ENCODE results near the gene ZNF732.
"Not testable (repeated sequence)": the region's sequence is repeated elsewhere in the genome, so short reads cannot be mapped to it uniquely, and the experiment has no call there.

ZNF732 gene

GRCh38 chr4:304969-305680 is at the start of gene ZNF732:
Gene ZNF732, minus strand, starts transcription at chr4:305474. Its CDS starts 164 bp downstream, at chr4:305310.
- DNase-seq (ENCODE audit: extremely low spot score, insufficient read length, low read depth) (no peak), FAIRE-seq (no peak)

- DNase-seq (ENCODE audit: extremely low spot score, insufficient read length, low read depth): no peak
- FAIRE-seq: no peak
These were observed 34.7 kb upstream of the ZNF732 start for GRCh38 chr4:340011-340410.

DNA sequence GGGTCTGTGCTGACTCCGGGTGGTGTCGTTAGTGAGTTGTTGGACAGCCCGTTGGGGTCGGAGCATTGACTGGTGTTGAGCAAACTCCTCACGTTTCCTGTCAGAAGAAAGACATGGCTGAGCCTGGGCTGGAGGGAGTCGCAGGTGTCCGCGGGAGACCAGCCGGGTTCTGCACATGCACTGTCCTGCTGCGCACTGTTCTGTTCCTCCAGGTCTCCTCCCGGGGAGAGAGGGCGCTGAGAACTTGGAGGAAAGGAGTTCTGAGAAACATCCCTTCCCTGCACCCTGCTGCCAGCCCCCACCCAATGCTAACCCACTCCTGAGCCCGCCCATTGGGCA is 33.5 kb upstream of the ZNF732 start:
- DNase-seq (ENCODE audit: extremely low spot score, insufficient read length, low read depth) (no peak), FAIRE-seq (no peak)

DNA sequence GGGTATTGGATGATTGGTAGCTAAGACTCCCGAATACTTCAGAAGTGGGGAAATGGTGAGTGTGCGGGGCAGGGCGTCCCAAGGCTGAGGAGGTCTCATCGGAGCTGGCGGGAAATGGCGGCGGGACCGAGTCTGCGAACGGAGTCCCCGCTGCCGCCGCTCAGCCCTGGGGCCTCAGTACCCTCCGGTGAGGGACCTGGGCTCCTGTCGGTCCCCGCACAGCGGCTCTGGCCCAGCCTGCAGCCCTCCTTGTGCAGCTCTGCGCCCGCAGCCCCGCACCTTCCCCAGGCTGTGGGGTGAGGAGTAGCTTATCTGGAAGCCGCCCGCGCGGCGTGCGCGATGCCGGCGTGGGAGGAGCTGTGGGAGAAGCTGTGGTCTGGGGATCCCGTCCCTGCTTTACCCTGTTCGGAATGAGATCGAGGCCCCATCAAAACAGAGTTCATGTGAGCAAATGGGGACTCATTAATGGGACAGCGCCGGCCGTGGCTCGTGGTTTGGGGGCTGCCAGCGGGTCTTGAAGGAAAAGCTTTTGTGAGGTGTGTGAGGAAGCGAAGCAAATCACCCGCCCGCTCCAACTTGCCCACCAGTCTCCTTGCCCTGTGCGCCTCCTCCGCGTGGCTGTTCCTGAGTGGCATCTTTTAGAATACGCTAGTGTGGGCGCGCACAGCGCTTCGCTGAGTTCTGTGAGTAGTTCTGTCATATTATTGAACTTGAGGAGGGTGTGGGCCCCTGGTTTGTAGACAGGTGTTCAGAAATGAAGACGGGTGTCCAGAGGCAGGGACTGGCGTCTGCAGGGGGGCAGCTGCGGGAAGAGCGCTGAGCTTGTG is 32.9 kb upstream of the ZNF732 start:
- DNase-seq (ENCODE audit: extremely low spot score, insufficient read length, low read depth): no peak
- no peak for FAIRE-seq

DNA sequence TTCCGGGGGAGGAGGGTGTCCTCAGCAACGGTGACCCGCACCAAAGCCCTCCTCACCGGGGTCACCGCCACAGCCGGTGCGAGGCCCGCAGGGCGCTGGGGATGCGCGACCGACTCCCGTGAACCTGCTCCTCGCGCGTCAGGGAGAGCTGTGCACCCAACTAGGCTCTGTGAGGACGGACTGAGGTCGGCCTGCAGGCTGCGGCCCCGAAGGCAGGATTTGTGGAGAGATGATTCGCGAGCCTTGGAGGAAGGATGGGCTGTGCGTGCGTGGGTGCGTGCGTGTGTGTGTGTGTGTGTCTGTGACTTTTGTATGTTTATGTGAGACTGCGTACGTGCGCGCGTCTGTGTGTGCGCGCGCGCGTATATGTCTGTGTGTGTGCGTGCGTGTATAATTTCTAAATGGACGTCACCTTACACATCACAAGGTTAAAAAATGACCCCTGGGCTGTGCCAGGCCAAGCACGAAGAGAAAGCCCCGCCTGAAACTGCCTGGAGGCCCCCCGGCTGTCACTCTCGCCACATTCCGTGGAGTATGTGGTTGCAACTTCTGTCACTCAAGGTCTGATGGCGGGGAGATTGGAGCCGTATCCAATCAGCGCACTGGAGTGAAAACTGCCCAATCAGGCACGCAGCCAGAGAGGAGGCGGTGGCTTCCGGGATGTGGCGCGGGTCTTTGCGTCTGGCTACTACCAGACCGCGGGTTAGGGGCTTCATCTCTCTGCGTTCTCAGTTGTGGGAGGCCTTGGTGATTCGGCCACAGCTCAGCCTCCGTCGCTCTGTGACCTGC is 32.1 kb upstream of the ZNF732 start, which contains the start of gene ZNF141:
Gene ZNF141 (plus strand): TSS at position 672 of the 789 bp plus-strand sequence. CDS start 170 bp downstream, outside the sequence.
- DNase-seq (ENCODE audit: extremely low spot score, insufficient read length, low read depth) (peak; percentile 90), FAIRE-seq (peak; percentile 99)

DNA sequence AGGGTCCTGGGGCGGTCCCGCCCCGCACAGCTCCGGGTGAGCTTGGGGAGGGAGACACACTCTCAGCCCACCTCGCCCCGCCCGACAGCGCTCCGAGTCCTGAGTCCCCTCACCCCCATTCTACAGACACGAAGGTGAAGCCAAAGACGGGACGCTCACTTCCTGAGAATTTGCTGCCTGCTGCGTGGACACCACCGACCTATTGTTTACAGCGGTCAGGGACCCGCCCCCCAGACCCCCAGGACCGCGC is 31.5 kb upstream of the ZNF732 start:
- DNase-seq (ENCODE audit: extremely low spot score, insufficient read length, low read depth) (no peak), FAIRE-seq (no peak)

GRCh38 chr4:336099-336892 is 31.0 kb upstream of the ZNF732 start:
- DNase-seq (ENCODE audit: extremely low spot score, insufficient read length, low read depth): no peak
- no peak for FAIRE-seq

DNA sequence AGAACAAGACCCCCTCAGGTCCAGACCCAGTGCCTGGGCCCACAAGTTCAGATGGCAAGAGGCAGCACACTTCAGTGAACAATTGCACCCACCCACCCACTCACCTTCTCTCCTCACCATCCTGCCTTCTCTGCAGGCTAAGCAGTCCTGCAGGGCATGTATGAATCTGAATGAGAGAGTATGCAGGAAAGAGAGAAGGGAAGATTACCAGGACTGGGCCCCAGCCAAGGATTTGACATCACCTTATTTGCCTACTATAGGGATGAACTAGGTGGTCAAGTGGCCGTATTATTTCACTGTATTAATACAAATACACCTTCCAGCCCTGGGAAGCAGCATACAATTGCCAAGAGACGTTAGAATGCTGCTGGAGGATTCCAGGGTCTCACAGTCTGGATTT is 30.2 kb upstream of the ZNF732 start:
- DNase-seq (ENCODE audit: extremely low spot score, insufficient read length, low read depth) (no peak), FAIRE-seq (no peak)

DNA sequence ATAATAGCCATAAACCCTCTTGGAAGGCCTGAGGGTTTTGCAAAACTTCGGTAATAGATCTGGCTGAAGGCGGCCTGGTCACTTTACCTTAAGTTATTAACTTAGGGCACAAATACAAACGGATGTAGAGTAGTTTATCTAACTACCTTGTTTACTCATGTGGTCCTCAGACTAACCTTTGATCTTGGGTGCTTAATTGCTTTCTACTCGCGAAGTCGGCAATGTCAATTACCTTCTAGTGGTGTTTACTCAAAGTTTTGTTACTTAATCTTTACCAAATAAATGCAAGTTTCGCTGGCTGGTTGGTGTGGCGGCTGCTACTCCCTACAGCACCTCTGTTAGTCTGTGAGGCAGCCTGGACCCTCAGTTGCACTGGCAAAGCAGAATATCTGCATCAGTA is 23.5 kb upstream of the ZNF732 start:
- FAIRE-seq (no peak), DNase-seq (ENCODE audit: extremely low spot score, insufficient read length, low read depth) (no peak)

DNA sequence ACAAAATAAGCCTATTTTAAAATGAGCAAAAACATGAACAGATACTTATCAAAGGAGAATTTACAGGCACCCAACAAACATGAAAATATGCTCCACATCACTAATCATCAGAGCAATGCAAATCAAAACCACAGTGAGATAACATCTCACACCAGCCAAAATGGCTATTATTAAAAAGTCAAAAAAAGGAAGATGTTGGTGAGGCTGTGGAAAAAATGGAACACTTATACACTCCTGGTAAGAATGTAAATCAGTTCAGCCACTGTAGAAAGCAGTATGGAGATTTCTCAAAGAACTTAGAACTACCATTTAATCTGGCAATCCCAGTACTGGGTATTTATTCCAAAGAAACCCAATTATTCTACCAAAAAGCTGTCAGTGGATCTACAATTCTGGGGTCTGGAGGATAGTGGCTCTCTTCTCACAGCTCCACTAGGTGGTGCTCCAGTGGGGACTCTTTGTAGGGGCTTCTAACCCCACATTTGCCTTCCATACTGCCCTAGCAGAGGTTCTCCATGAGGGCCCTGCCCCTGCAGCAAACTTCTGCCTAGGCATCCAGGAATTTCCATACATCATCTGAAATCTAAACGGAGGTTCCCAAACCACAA is 9.1 kb upstream of the ZNF732 start:
- FAIRE-seq (no peak), DNase-seq (ENCODE audit: extremely low spot score, insufficient read length, low read depth) (no peak)

DNA sequence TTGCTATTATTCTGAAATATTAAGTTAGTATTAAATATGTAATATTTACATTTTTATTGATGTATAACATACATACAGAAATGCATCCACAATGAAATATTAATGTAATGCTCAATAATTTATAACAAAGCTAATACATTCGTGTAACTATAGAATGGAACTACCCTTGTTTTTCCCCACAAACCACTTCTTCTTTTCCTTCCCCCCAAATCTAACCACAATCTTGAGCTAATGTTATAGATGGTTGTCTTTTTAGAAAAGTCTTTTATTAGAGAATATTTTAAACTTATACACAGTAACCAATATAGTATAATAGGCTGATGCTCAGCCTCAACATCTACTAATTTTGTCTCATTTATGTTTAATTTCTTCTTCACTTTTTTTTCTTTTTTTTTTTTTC is 4.5 kb upstream of the ZNF732 start:
- DNase-seq (ENCODE audit: extremely low spot score, insufficient read length, low read depth) (no peak), FAIRE-seq (no peak)

DNA sequence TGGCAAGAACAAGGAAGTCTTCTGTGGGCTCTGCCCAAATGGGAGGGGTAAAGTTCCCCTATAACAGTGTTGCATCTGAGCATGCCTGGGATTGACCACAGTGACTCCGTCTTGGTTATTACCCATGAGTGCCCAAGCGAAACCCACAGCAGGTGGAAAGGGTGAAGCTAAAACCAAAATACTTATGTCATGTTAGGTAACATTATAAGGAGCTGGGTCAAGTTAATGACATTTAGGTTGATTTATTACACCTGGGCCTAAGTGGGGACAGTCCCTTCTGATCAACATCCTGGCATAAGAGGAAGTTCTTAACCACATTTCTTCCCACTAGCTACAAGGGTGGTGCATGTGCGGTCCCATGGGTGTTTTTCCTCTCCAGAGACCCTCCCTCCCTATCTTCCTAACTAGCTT is 1.3 kb upstream of the ZNF732 start:
- no peak for FAIRE-seq
- no peak for DNase-seq (ENCODE audit: extremely low spot score, insufficient read length, low read depth)

GRCh38 chr4:304516-304915 is 758 bp downstream of the ZNF732 start:
- FAIRE-seq; DNase-seq (ENCODE audit: extremely low spot score, insufficient read length, low read depth): not testable (repeated sequence)

GRCh38 chr4:302381-302780 is 2.9 kb downstream of the ZNF732 start:
- no peak for FAIRE-seq
- DNase-seq (ENCODE audit: extremely low spot score, insufficient read length, low read depth): no peak

GRCh38 chr4:294732-295131 is 10.5 kb downstream of the ZNF732 start:
- FAIRE-seq: no peak
- no peak for DNase-seq (ENCODE audit: extremely low spot score, insufficient read length, low read depth)

- DNase-seq (ENCODE audit: extremely low spot score, insufficient read length, low read depth) (no peak), FAIRE-seq (no peak)
These were observed 16.4 kb downstream of the ZNF732 start for GRCh38 chr4:288891-289290.

DNA sequence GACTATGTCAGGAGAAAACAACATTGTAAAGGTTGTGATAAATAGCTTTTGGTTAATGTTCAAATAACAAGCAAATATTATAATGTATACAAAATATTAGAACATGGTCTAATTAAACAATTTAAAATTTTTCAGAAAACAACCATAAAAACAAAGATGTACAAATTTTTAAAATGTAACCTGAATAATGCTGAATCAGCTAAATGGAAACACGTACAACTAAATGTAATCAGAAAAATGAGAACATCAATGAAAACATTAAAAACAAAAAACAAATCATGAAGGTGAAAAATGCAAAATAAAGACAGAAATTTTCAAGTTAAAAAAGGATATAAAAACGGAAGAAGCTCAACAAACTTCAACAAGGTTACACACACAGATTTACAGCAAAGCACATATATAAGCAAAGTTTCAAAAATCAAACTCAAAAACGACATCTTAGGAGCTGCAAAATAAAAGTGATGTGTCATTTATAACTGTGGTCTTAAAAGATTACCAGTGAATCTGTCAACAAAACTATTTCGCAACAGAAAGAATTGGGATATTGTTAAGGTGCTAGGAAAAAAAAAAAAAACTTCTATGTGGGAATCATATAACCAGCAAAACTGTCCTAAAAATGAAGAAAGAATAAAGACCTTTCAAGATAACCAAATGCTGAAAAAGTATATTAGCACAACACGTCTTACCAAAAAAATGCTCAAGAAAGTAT is 31.8 kb downstream of the ZNF732 start:
- FAIRE-seq (no peak), DNase-seq (ENCODE audit: extremely low spot score, insufficient read length, low read depth) (no peak)

DNA sequence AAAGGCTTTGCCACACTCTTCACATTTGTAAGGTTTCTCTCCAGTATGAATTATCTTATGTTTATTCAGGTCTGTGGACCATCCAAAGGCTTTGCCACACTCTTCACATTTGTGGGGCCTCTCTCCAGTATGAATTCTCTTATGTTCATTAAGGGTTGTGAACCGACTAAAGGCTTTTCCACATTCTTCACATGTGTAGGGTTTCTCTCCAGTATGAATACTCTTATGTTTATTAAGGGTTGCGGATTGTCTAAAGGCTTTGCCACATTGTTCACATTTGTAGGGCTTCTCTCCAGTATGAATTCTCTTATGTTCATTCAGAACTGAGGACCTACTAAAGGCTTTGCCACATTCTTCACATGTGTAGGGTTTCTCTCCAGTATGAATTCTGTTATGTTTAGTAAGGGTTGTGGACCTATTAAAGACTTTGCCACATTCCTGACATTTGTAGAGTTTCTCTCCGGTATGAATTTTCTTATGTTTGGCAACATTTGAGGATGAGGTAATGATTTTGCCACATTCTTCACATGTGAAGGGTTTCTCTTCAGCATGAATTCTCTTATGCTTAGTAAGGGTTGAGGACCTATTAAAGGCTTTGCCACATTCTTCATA is 33.7 kb downstream of the ZNF732 start:
- DNase-seq (ENCODE audit: extremely low spot score, insufficient read length, low read depth): no peak
- FAIRE-seq: no peak

DNA sequence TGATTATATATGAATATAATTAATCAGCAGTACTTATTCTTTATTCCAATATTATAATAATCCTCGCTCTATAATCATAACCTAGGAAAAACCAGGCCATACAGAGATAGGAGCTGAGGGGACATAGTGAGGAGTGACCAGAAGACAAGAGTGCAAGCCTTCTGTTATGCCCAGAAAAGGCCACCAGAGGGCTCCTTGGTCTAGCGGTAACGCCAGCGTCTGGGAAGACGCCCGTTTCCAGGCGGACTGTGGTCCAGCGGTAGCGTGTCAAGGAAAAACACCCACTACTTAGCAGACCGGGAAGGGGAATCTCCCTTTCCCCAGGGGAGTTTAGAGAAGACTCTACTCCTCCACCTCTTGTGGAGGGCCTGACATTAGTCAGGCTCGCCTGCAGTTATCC is 46.0 kb downstream of the ZNF732 start:
- FAIRE-seq; DNase-seq (ENCODE audit: extremely low spot score, insufficient read length, low read depth): not testable (repeated sequence)

Data from GM18507 (cell line).